Caco-2 (cell line): ENCODE results near the gene OPA1. TPM values are rescaled to one million over a fixed set of nuclear protein-coding genes. Genes with fewer than 3 reads are reported as not detected.

ENCODE experiments used
- BruUV-seq: library from RNA; stranded (reverse); fragments of 400-500 nt; replicated peaks from 2 replicates; lab custom pipeline; 2021; lab: Mats Ljungman, UMichigan
- CTCF ChIA-PET: fragments of 300-600 bp; sonication (Branson Sonifier 250); formaldehyde crosslinking; loops from one replicate; lab custom pipeline; 2022; ENCODE audit warnings: antibody characterized with exemption; lab: Charles Lee
- POLR2A ChIA-PET: fragments of 300-600 bp; sonication (Branson Sonifier 250); formaldehyde crosslinking; loops from one replicate; lab custom pipeline; 2022; ENCODE audit warnings: antibody characterized with exemption; lab: Charles Lee
- DNase-seq, 2 experiments: peaks; one replicate each; pipeline versions ENCODE4 v3.0.0 to v3.0.0-alpha.2; 2020 to 2022
- H3K27me3 ChIP-seq: replicated peaks from 2 replicates; pipeline ENCODE4 v1.6.0; 2011; ENCODE audit warnings: low read length; ENCODE audit not compliant: control insufficient read depth, insufficient read depth
- H3K36me3 ChIP-seq: 2 replicates; pipeline ENCODE4 v1.5.1; 2011; ENCODE audit warnings: low read length; ENCODE audit not compliant: control insufficient read depth, insufficient read depth
- H3K4me1 ChIP-seq: fragments of 250-450 bp; sonication (Bioruptor Pico); 2 replicates; pipeline ENCODE4 v1.5.1; 2020; ENCODE audit warnings: mild to moderate bottlenecking
- H3K4me3 ChIP-seq: 2 replicates; pipeline ENCODE4 v1.5.1; 2011; ENCODE audit warnings: low read depth, mild to moderate bottlenecking, control low read depth, low read length
- H3K9me3 ChIP-seq: fragments of 250-450 bp; sonication (Bioruptor Pico); 2 replicates; pipeline ENCODE4 v1.5.1; 2020; ENCODE audit warnings: mild to moderate bottlenecking, moderate library complexity
- H3K27ac Mint-ChIP-seq: one replicate; pipeline ENCODE4 v1.8.0; 2022; ENCODE audit warnings: mixed read lengths; ENCODE audit not compliant: unreplicated experiment
- H3K27me3 Mint-ChIP-seq: one replicate; pipeline ENCODE4 v1.8.0; 2022; ENCODE audit warnings: mixed read lengths; ENCODE audit not compliant: insufficient read depth, unreplicated experiment
- H3K36me3 Mint-ChIP-seq: one replicate; pipeline ENCODE4 v1.8.0; 2022; ENCODE audit warnings: mild to moderate bottlenecking, mixed read lengths; ENCODE audit not compliant: insufficient read depth, unreplicated experiment
- H3K4me1 Mint-ChIP-seq: one replicate; pipeline ENCODE4 v1.8.0; 2022; ENCODE audit warnings: low read depth, mixed read lengths; ENCODE audit not compliant: unreplicated experiment
- H3K4me3 Mint-ChIP-seq: one replicate; pipeline ENCODE4 v1.8.0; 2022; ENCODE audit warnings: mild to moderate bottlenecking, moderate library complexity, mixed read lengths; ENCODE audit not compliant: unreplicated experiment
- H3K9me3 Mint-ChIP-seq: one replicate; pipeline ENCODE4 v1.8.0; 2022; ENCODE audit warnings: mixed read lengths; ENCODE audit not compliant: unreplicated experiment
- CTCF ChIP-seq, 2 experiments: fragments of 200-600 bp in 1 of 2; IDR thresholded peaks; 1 replicate in 1 of 2; 2 replicates in 1 of 2; pipeline versions ENCODE4 v1.5.1 to v1.8.0; 2011 to 2022; ENCODE audit warnings: antibody characterized with exemption in 1 of 2, control low read depth in 1 of 2, inconsistent platforms in 1 of 2, low read depth in 1 of 2, low read length in 1 of 2, mild to moderate bottlenecking in 1 of 2, moderate library complexity in 1 of 2; ENCODE audit not compliant: insufficient read depth in 1 of 2, severe bottlenecking in 1 of 2, unreplicated experiment in 1 of 2
- intact Hi-C: fragments of 100-400 bp; cut with micrococcal nuclease; formaldehyde crosslinking; loops from one replicate; pipeline ENCODE4 v1.10.0; 2022; ENCODE audit not compliant: unreplicated experiment
- total RNA-seq: library from RNA; stranded (reverse); gene quantifications from 2 replicates; pipeline ENCODE4 v1.2.3, GENCODE V29; 2022

OPA1 gene
- total RNA-seq, 1 experiment from 2014 or later: 61.4 TPM

GRCh38 chr3:193640728-193641439 is 47.9 kb downstream of the OPA1 start:
- no peak for DNase-seq
- no peaks in the 10 kb centered on the region for H3K36me3 ChIP-seq
- intact Hi-C loops: no loop called here
- Mint-ChIP-seq H3K9me3 (no peaks in the 10 kb centered on the region), H3K27ac (no peak overlapping the region), H3K4me1 (no peaks in the 10 kb centered on the region), H3K27me3 (no peaks in the 10 kb centered on the region), H3K4me3 (no peak overlapping the region), H3K36me3 (peaks cover 28% of the 10 kb centered on the region)
- no peaks in the 10 kb centered on the region for H3K4me1 ChIP-seq
- H3K4me3 ChIP-seq: no peak overlapping the region
- H3K27me3 ChIP-seq: no peaks in the 10 kb centered on the region
- no TSS peak for BruUV-seq
- TF ChIP-seq CTCF (IDR thresholded peaks at IDR 0.05; ENCODE audit: insufficient read depth in 1 of 2, low read depth in 1 of 2, low read length in 1 of 2, severe bottlenecking in 1 of 2, unreplicated experiment in 1 of 2): no peak
- H3K9me3 ChIP-seq: no peaks in the 10 kb centered on the region
- ChIA-PET POLR2A (no interaction called here), CTCF (no interaction called here)

- Mint-ChIP-seq H3K9me3 (no peaks in the 10 kb centered on the region), H3K4me1 (no peaks in the 10 kb centered on the region), H3K4me3 (no peak overlapping the region), H3K36me3 (peaks cover 33% of the 10 kb centered on the region), H3K27ac (no peak overlapping the region), H3K27me3 (no peaks in the 10 kb centered on the region)
- ChIA-PET CTCF (no interaction called here), POLR2A (no interaction called here)
- no TSS peak for BruUV-seq
- Histone ChIP-seq H3K27me3 (no peaks in the 10 kb centered on the region), H3K9me3 (no peaks in the 10 kb centered on the region), H3K36me3 (no peaks in the 10 kb centered on the region), H3K4me1 (no peaks in the 10 kb centered on the region), H3K4me3 (no peak overlapping the region)
- intact Hi-C loops: no loop called here
- no peak for DNase-seq
- TF ChIP-seq CTCF (IDR thresholded peaks at IDR 0.05; ENCODE audit: insufficient read depth in 1 of 2, low read depth in 1 of 2, low read length in 1 of 2, severe bottlenecking in 1 of 2, unreplicated experiment in 1 of 2): no peak
These were observed 48.4 kb downstream of the OPA1 start for GRCh38 chr3:193641440-193641775.

- H3K4me1 Mint-ChIP-seq: no peaks in the 10 kb centered on the region
- H3K9me3 Mint-ChIP-seq: no peaks in the 10 kb centered on the region
- intact Hi-C loops: no loop called here
These were observed 52.8 kb downstream of the OPA1 start for GRCh38 chr3:193645806-193646205.

More at GRCh38 chr3:193645806-193646205, 52.8 kb downstream of the OPA1 start:
- no peaks in the 10 kb centered on the region for H3K9me3 ChIP-seq
- no peaks in the 10 kb centered on the region for H3K27me3 Mint-ChIP-seq
- no peak overlapping the region for H3K27ac Mint-ChIP-seq
- no peaks in the 10 kb centered on the region for H3K4me1 ChIP-seq
- no peak overlapping the region for H3K4me3 ChIP-seq
- CTCF ChIA-PET: no interaction called here
- H3K36me3 Mint-ChIP-seq: peaks cover 48% of the 10 kb centered on the region
- no peaks in the 10 kb centered on the region for H3K27me3 ChIP-seq
- TF ChIP-seq CTCF (IDR thresholded peaks at IDR 0.05; ENCODE audit: insufficient read depth in 1 of 2, low read depth in 1 of 2, low read length in 1 of 2, severe bottlenecking in 1 of 2, unreplicated experiment in 1 of 2): no peak
- DNase-seq: no peak
- no TSS peak for BruUV-seq
- no peak overlapping the region for H3K4me3 Mint-ChIP-seq
- POLR2A ChIA-PET: no interaction called here
- H3K36me3 ChIP-seq: no peaks in the 10 kb centered on the region
